ENCODE results near the gene UBE2E2. TPM values are rescaled to one million over a fixed set of nuclear protein-coding genes. Genes with fewer than 3 reads are reported as not detected.

Gene UBE2E2
- total and polyA plus RNA-seq, 2 of the 13 experiments (the other 11 are each of a cell fraction or from before 2014, with no cell fraction given) = 0.77 to 1.5 TPM

DNA sequence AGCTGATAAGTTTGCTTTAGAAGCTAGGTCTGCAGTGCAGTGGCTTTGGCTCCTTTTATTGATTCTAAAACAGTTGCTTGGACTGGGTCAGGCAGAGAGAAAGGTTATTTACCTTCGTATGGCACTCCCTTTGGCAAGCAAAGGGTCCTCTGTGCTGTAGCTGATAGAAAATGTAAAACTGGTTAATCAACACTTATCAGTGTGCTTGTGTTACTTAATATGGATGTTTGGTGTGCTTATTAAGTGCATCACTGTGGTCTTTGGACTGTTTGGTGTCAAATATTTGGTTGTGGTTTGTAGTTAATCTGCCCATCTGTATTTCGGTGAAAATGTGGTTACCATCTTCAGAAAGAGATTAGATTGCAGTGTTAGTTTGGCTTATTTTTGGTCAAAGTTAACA, 16.0 kb downstream of the UBE2E2 start:
- BruUV-seq (replicated peaks) = no TSS peak
- CTCF ChIA-PET (ENCODE audit: low intra/inter-chr PET ratio, low total read pairs) = no interaction called here
- no peak for FAIRE-seq

DNA sequence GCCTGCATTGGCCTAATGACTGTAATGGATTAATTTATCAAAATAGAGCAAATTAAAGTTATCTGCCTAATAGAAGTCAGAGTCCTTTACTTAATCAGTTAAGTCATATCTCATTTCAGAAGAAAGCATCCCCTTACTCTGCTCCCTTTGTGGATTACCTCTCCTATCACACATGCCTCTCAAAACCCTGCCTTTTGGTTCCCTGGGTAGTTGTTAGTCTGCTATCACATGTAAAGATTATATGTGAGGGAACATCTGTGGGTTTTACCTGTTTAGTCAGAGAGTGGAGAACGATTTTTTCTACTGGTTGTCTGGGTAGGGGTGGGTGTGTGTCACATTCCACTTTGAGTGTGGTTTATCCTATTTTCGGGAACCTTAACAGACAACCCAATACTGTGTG, 16.4 kb downstream of the UBE2E2 start:
- DNase-seq (ENCODE audit: low spot score) (no peak), ATAC-seq (no peak), FAIRE-seq (no peak)
- H3K9me3 ChIP-seq (ENCODE audit: low read length) = no peaks in the 10 kb centered on the region
- CTCF ChIA-PET (ENCODE audit: low intra/inter-chr PET ratio, low total read pairs) = no interaction called here
- no peak overlapping the region for H3K4me3 ChIP-seq (replicated peaks in 1 of 3; ENCODE audit: insufficient read depth in 1 of 3, low read depth in 2 of 3, low read length in 3 of 3)
- H3K27ac ChIP-seq (ENCODE audit: extremely low read length, insufficient read depth, low read length) = no peak overlapping the region
- H3K9ac ChIP-seq (ENCODE audit: insufficient read depth, low read depth, low read length) = no peak overlapping the region
- H3K4me2 ChIP-seq (ENCODE audit: low read depth, low read length) = no peak overlapping the region
- 15% methylated on average over 2 of the region's 2 CpGs for WGBS (ENCODE audit: low lambda C conversion rate)
- no TSS peak for BruUV-seq (replicated peaks)
- intact Hi-C loops (cut with micrococcal nuclease; ENCODE audit: unreplicated experiment) (no loop called here), in situ Hi-C loops (cut with HindIII; ENCODE audit: extremely low pct_ligation_motif_present, low pct_unique_long_range_greater_than_20kb) (no loop called here)
- no peaks in the 10 kb centered on the region for H3K4me1 ChIP-seq (ENCODE audit: insufficient read depth, low read length)
- H3K79me2 ChIP-seq (ENCODE audit: insufficient read depth, low read length) = no peaks in the 10 kb centered on the region
- POLR2A ChIA-PET = no interaction called here
- no peaks in the 10 kb centered on the region for H3K36me3 ChIP-seq (replicated peaks in 1 of 2; ENCODE audit: control insufficient read depth in 1 of 2, insufficient read depth in 2 of 2, low read length in 2 of 2)
- no peak overlapping the region for H2AFZ ChIP-seq (ENCODE audit: low read length)
- no peaks in the 10 kb centered on the region for H4K20me1 ChIP-seq (ENCODE audit: insufficient read depth, low read length)
- H3K27me3 ChIP-seq (ENCODE audit: control insufficient read depth in 1 of 2, insufficient read depth in 2 of 2, low read length in 2 of 2) = no peaks in the 10 kb centered on the region
- TF ChIP-seq ZNF101 (CRISPR knock-in tag; IDR thresholded peaks at IDR 0.05; ENCODE audit: borderline replicate concordance, low read depth) (no peak), AGO2 (optimal IDR thresholded peaks at IDR 0.05; ENCODE audit: low read depth, low read length) (no peak), ZNF781 (CRISPR knock-in tag; IDR thresholded peaks at IDR 0.05; ENCODE audit: borderline replicate concordance, not compliant biosample characterization) (no peak), ZNF230 (CRISPR knock-in tag; IDR thresholded peaks at IDR 0.05) (no peak), TBX2 (CRISPR knock-in tag; IDR thresholded peaks at IDR 0.05; ENCODE audit: borderline replicate concordance) (no peak), SUZ12 (IDR thresholded peaks at IDR 0.05; ENCODE audit: low read depth, low read length) (no peak), HIVEP1 (CRISPR knock-in tag; IDR thresholded peaks at IDR 0.05) (no peak)
- TF ChIP-seq, protein P1, sequence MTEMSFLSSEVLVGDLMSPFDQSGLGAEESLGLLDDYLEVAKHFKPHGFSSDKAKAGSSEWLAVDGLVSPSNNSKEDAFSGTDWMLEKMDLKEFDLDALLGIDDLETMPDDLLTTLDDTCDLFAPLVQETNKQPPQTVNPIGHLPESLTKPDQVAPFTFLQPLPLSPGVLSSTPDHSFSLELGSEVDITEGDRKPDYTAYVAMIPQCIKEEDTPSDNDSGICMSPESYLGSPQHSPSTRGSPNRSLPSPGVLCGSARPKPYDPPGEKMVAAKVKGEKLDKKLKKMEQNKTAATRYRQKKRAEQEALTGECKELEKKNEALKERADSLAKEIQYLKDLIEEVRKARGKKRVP (CRISPR knock-in tag; IDR thresholded peaks at IDR 0.05) = no peak
- TF ChIP-seq, protein P2, sequence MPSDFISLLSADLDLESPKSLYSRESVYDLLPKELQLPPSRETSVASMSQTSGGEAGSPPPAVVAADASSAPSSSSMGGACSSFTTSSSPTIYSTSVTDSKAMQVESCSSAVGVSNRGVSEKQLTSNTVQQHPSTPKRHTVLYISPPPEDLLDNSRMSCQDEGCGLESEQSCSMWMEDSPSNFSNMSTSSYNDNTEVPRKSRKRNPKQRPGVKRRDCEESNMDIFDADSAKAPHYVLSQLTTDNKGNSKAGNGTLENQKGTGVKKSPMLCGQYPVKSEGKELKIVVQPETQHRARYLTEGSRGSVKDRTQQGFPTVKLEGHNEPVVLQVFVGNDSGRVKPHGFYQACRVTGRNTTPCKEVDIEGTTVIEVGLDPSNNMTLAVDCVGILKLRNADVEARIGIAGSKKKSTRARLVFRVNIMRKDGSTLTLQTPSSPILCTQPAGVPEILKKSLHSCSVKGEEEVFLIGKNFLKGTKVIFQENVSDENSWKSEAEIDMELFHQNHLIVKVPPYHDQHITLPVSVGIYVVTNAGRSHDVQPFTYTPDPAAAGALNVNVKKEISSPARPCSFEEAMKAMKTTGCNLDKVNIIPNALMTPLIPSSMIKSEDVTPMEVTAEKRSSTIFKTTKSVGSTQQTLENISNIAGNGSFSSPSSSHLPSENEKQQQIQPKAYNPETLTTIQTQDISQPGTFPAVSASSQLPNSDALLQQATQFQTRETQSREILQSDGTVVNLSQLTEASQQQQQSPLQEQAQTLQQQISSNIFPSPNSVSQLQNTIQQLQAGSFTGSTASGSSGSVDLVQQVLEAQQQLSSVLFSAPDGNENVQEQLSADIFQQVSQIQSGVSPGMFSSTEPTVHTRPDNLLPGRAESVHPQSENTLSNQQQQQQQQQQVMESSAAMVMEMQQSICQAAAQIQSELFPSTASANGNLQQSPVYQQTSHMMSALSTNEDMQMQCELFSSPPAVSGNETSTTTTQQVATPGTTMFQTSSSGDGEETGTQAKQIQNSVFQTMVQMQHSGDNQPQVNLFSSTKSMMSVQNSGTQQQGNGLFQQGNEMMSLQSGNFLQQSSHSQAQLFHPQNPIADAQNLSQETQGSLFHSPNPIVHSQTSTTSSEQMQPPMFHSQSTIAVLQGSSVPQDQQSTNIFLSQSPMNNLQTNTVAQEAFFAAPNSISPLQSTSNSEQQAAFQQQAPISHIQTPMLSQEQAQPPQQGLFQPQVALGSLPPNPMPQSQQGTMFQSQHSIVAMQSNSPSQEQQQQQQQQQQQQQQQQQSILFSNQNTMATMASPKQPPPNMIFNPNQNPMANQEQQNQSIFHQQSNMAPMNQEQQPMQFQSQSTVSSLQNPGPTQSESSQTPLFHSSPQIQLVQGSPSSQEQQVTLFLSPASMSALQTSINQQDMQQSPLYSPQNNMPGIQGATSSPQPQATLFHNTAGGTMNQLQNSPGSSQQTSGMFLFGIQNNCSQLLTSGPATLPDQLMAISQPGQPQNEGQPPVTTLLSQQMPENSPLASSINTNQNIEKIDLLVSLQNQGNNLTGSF (CRISPR knock-in tag; IDR thresholded peaks at IDR 0.05) = no peak

More for the DNA sequence above, 16.0 kb downstream of the UBE2E2 start:
- Histone ChIP-seq H3K9me3 (ENCODE audit: low read length) (no peaks in the 10 kb centered on the region), H3K9ac (ENCODE audit: insufficient read depth, low read depth, low read length) (no peak overlapping the region), H3K79me2 (ENCODE audit: insufficient read depth, low read length) (no peaks in the 10 kb centered on the region), H4K20me1 (ENCODE audit: insufficient read depth, low read length) (no peaks in the 10 kb centered on the region), H3K27ac (ENCODE audit: extremely low read length, insufficient read depth, low read length) (no peak overlapping the region), H2AFZ (ENCODE audit: low read length) (no peak overlapping the region), H3K27me3 (ENCODE audit: control insufficient read depth in 1 of 2, insufficient read depth in 2 of 2, low read length in 2 of 2) (no peaks in the 10 kb centered on the region), H3K4me3 (replicated peaks in 1 of 3; ENCODE audit: insufficient read depth in 1 of 3, low read depth in 2 of 3, low read length in 3 of 3) (no peak overlapping the region), H3K36me3 (replicated peaks in 1 of 2; ENCODE audit: control insufficient read depth in 1 of 2, insufficient read depth in 2 of 2, low read length in 2 of 2) (no peaks in the 10 kb centered on the region), H3K4me2 (ENCODE audit: low read depth, low read length) (no peak overlapping the region), H3K4me1 (ENCODE audit: insufficient read depth, low read length) (no peaks in the 10 kb centered on the region)
- POLR2A ChIA-PET = no interaction called here
- in situ Hi-C loops (cut with HindIII; ENCODE audit: extremely low pct_ligation_motif_present, low pct_unique_long_range_greater_than_20kb) = no loop called here
- DNase-seq (ENCODE audit: low spot score) (no peak), ATAC-seq (no peak)
- TF ChIP-seq ZNF878 (CRISPR knock-in tag; IDR thresholded peaks at IDR 0.05) = no peak
- TF ChIP-seq ZNF12 (CRISPR knock-in tag; IDR thresholded peaks at IDR 0.05) = no peak
- no peak for TF ChIP-seq PITX1 (CRISPR knock-in tag; IDR thresholded peaks at IDR 0.05)
- no peak for TF ChIP-seq ZSCAN9 (CRISPR knock-in tag; IDR thresholded peaks at IDR 0.05; ENCODE audit: borderline replicate concordance)
- no peak for TF ChIP-seq ZNF629 (CRISPR knock-in tag; conservative IDR thresholded peaks at IDR 0.05)
- intact Hi-C loops (cut with micrococcal nuclease; ENCODE audit: unreplicated experiment) = no loop called here
- 8% methylated on average over 2 of the region's 2 CpGs for WGBS (ENCODE audit: low lambda C conversion rate)

Data from HepG2 (cell line).